Gastroesophageal sphincter (tissue), 4 donors: Measurements from ENCODE around the gene IFNL3. TPM values are rescaled to one million over a fixed set of nuclear protein-coding genes. Genes with fewer than 3 reads are reported as not detected.
"Not testable (repeated sequence)": the region's sequence is repeated elsewhere in the genome, so short reads cannot be mapped to it uniquely, and the experiment has no call there.

Experiments
- ATAC-seq: fragments of 150-250 bp; one replicate; pipeline ENCODE4 v1.9.1; 2016; ENCODE audit warnings: mild to moderate bottlenecking, moderate library complexity
- H3K27ac ChIP-seq, 4 donors: fragments of 200-600 bp; sonication (generic) in 3 of 4; 1 replicate in 3 of 4; 2 replicates in 1 of 4; pipeline ENCODE4 v1.5.1; 2016 to 2019
- H3K27me3 ChIP-seq: fragments of 200-600 bp; sonication (generic); one replicate; pipeline ENCODE4 v1.5.1; 2019
- H3K36me3 ChIP-seq, 2 donors: fragments of 200-600 bp; sonication (generic); one replicate each; pipeline ENCODE4 v1.5.1; 2019; ENCODE audit warnings: control low read depth in 1 of 2
- H3K4me1 ChIP-seq, 3 donors: fragments of 200-600 bp; sonication (generic); 1 replicate in 2 of 3; 2 replicates in 1 of 3; pipeline ENCODE4 v1.5.1; 2016 to 2019; ENCODE audit warnings: control low read depth in 2 of 3
- H3K4me3 ChIP-seq, 2 donors: fragments of 200-600 bp; sonication (generic); one replicate each; pipeline ENCODE4 v1.5.1; 2019; ENCODE audit warnings: mild to moderate bottlenecking in 1 of 2, moderate library complexity in 1 of 2
- H3K9me3 ChIP-seq, 3 donors: fragments of 200-600 bp; sonication (generic); one replicate each; pipeline ENCODE4 v1.5.1; 2017 to 2019; ENCODE audit warnings: control low read depth in 2 of 3
- EP300 ChIP-seq: sonication (generic); formaldehyde crosslinking; IDR thresholded peaks from one replicate; pipeline ENCODE4 v1.6.1; 2017; ENCODE audit warnings: antibody characterized with exemption, mild to moderate bottlenecking
- POLR2A ChIP-seq, 2 donors: fragments of 450-650 bp; IDR thresholded peaks; one replicate each; pipeline ENCODE4 v1.6.1; 2017; ENCODE audit warnings: antibody characterized with exemption in 2 of 2, mild to moderate bottlenecking in 2 of 2, moderate library complexity in 1 of 2
- POLR2AphosphoS5 ChIP-seq: sonication (generic); formaldehyde crosslinking; IDR thresholded peaks from one replicate; pipeline ENCODE4 v1.6.1; 2017; ENCODE audit warnings: antibody characterized with exemption
- WGBS, 2 donors: methylation state at CpG; one replicate each; pipeline ENCODE4 v1.1.5; 2018; ENCODE audit warnings: low coverage in 1 of 2; 5-methylcytosine and 5-hydroxymethylcytosine counted together
- total RNA-seq, 4 donors: library from RNA; depleted of rRNA; stranded (reverse); fragments of >200 nt; gene quantifications; one replicate each; pipeline ENCODE4 v1.1.0, GENCODE V29; 2016
- TF ChIP-seq, protein P1 (sequence below), 4 experiments: fragments of 200-600 bp in 2 of 4; fragments of 450-650 bp in 2 of 4; sonication (generic) in 1 of 4; IDR thresholded peaks; one replicate each; pipeline ENCODE4 v1.5.1; 2017 to 2019; ENCODE audit warnings: antibody characterized with exemption in 4 of 4, mild to moderate bottlenecking in 2 of 4, moderate library complexity in 2 of 4

The IFNL3 gene
- total RNA-seq, 4 donors from 2014 or later = not detected

DNA sequence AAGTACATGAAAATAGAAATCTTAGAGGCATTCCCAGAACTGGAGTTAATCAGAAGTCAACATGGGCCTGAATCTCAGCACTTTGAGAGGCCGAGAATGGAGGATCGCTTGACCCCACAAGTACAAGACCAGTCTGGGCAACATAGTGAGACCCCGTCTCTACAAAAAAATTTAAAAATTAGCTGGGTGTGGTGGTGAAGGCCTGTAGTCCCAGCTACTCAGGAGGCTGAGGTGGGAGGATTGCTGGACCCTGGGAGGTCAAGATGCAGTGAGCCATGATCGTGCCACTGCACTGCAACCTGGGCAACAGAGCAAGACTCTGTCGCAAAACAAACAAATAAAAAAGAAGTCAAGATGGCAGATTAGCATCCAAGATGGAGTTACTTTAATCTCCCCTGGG is 31.9 kb upstream of the IFNL3 start:
- no peak for TF ChIP-seq POLR2A (IDR thresholded peaks at IDR 0.05)
- no peak for TF ChIP-seq EP300
- TF ChIP-seq, protein P1, sequence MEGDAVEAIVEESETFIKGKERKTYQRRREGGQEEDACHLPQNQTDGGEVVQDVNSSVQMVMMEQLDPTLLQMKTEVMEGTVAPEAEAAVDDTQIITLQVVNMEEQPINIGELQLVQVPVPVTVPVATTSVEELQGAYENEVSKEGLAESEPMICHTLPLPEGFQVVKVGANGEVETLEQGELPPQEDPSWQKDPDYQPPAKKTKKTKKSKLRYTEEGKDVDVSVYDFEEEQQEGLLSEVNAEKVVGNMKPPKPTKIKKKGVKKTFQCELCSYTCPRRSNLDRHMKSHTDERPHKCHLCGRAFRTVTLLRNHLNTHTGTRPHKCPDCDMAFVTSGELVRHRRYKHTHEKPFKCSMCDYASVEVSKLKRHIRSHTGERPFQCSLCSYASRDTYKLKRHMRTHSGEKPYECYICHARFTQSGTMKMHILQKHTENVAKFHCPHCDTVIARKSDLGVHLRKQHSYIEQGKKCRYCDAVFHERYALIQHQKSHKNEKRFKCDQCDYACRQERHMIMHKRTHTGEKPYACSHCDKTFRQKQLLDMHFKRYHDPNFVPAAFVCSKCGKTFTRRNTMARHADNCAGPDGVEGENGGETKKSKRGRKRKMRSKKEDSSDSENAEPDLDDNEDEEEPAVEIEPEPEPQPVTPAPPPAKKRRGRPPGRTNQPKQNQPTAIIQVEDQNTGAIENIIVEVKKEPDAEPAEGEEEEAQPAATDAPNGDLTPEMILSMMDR (IDR thresholded peaks at IDR 0.05) = no peak
- no peak for TF ChIP-seq POLR2AphosphoS5
- ATAC-seq = no peak
- no peak overlapping the region for H3K4me3 ChIP-seq
- no peak overlapping the region for H3K27ac ChIP-seq
- 96 to 100% methylated on average over 3 to 4 of the region's 5 CpGs for WGBS, 2 donors
- H3K9me3 ChIP-seq = peaks cover 0 to 9% (median 0%) of the 10 kb centered on the region in 3 donors
- H3K36me3 ChIP-seq = no peaks in the 10 kb centered on the region
- H3K4me1 ChIP-seq = no peaks in the 10 kb centered on the region
- peaks cover 24% of the 10 kb centered on the region for H3K27me3 ChIP-seq

DNA sequence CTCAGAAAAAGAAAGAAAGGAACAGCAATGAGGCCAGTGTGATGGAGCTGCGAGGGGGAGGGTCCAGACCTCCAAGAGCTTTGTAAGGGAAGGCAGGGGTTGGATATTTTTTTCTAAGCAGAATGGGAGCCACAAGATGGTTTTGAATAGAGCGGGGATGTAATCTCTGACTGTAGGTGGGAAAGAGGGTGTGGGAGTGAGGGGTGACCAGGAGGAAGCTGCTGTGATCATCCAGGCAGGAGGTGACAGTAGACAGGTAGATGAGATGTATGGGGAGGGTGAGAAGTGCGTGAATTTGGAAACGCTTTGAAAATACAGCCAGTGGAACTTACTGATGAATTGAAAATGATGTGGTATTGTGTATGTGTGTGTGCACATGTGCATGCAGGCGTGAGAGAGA is 30.8 kb upstream of the IFNL3 start:
- no peaks in the 10 kb centered on the region for H3K9me3 ChIP-seq
- H3K4me3 ChIP-seq = no peak overlapping the region
- ATAC-seq = no peak
- H3K4me1 ChIP-seq = no peaks in the 10 kb centered on the region
- peaks cover 24% of the 10 kb centered on the region for H3K27me3 ChIP-seq
- TF ChIP-seq, protein P1 (IDR thresholded peaks at IDR 0.05) = no peak
- TF ChIP-seq POLR2AphosphoS5 = no peak
- 67 to 77% methylated on average over 5 of the region's 5 CpGs for WGBS, 2 donors
- no peak overlapping the region for H3K27ac ChIP-seq
- H3K36me3 ChIP-seq = no peaks in the 10 kb centered on the region

DNA sequence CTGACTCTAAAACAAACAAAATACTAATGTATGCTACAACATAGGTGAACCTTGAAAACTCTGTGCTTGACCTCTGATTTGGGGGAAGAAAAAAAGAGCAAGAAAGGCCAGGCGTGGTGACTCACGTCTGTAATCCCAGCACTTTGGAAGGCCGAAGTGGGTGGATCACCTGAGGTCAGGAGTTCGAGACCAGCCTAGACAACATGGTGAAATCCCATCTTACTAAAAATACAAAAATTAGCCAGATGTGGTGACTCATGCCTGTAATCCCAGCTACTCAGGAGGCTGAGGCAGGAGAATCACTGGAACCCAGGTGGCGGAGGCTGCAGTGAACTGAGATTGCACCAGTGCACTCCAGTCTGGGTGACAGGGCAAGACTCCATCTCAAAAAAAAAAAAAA is 29.1 kb upstream of the IFNL3 start:
- not testable (repeated sequence) for H3K9me3 ChIP-seq, H3K27ac ChIP-seq, ATAC-seq, H3K36me3 ChIP-seq, H3K4me1 ChIP-seq, H3K4me3 ChIP-seq
- H3K27me3 ChIP-seq = peaks cover 35% of the 10 kb centered on the region
- 69 to 84% methylated on average over 5 of the region's 5 CpGs for WGBS, 2 donors

DNA sequence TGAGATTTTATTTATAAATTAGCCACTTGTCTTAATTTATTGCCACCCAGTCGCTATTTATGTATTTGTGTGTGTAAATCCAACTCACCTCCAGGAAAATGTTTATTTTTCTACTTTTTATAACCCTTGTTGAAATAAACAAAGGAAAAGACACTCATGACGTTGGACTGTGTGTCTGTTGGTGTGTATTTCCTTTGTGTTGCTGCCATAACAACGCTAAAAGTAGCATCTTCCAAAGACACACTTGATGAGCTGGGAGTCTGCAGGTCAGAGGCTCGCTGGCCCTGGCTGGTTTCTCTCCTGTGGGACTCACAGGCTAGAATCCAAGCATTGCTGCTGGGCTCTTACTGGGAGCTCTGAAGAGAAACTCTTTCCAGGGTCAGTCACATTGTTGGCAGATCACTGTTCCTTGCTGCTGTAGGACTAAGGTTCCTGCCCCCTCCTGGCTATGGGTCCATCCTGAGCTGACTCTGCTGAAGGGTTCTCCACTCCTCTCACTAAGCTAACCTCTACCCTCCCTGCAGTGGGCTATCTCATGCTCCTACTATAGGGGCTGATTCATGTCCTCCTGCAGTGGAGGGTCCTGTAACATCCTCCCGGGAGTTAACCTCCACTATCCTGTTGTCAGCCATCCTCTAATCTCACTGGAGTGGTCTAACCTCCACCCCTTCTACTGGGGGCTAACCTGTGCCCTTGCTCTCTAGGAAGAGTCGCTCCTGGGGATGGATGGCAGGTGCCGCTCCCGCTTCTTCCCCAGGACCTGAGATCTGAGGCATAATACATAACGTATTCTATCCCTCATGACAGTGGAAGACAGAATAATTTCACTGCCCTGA is 25.4 kb upstream of the IFNL3 start:
- WGBS, 2 donors = 36 to 56% methylated on average over 3 to 9 of the region's 9 CpGs
- no peak overlapping the region for H3K27ac ChIP-seq
- TF ChIP-seq EP300 (no peak), POLR2A (IDR thresholded peaks at IDR 0.05) (no peak), POLR2AphosphoS5 (no peak)
- TF ChIP-seq, protein P1 (IDR thresholded peaks at IDR 0.05) = no peak
- peaks cover 0 to 4% (median 0%) of the 10 kb centered on the region in 3 donors for H3K4me1 ChIP-seq
- H3K4me3 ChIP-seq = no peak overlapping the region
- peaks cover 41% of the 10 kb centered on the region for H3K27me3 ChIP-seq
- H3K9me3 ChIP-seq = no peaks in the 10 kb centered on the region
- no peak for ATAC-seq
- no peaks in the 10 kb centered on the region for H3K36me3 ChIP-seq

DNA sequence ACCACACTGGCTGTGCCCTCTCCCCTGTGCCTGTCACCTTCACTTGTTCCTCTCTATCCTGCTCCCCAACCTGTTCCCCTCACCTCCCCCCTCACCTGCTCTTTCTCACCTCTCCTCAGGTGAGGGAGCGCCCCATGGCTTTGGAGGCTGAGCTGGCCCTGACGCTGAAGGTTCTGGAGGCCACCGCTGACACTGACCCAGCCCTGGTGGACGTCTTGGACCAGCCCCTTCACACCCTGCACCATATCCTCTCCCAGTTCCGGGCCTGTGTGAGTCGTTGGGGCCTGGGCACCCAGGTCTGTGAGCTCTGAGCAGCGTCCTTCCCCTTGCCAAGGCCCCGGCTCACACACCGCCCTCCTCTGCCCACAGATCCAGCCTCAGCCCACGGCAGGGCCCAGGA is 24.6 kb upstream of the IFNL3 start:
- not testable (repeated sequence) for H3K27ac ChIP-seq, H3K4me3 ChIP-seq, H3K9me3 ChIP-seq, H3K36me3 ChIP-seq, ATAC-seq
- 33 to 67% methylated on average over 1 to 3 of the region's 10 CpGs for whole genome bisulfite sequencing, 2 donors
- H3K27me3 ChIP-seq = peaks cover 50% of the 10 kb centered on the region
- peaks cover 0 to 13% (median 0%) of the 10 kb centered on the region in 3 donors for H3K4me1 ChIP-seq

DNA sequence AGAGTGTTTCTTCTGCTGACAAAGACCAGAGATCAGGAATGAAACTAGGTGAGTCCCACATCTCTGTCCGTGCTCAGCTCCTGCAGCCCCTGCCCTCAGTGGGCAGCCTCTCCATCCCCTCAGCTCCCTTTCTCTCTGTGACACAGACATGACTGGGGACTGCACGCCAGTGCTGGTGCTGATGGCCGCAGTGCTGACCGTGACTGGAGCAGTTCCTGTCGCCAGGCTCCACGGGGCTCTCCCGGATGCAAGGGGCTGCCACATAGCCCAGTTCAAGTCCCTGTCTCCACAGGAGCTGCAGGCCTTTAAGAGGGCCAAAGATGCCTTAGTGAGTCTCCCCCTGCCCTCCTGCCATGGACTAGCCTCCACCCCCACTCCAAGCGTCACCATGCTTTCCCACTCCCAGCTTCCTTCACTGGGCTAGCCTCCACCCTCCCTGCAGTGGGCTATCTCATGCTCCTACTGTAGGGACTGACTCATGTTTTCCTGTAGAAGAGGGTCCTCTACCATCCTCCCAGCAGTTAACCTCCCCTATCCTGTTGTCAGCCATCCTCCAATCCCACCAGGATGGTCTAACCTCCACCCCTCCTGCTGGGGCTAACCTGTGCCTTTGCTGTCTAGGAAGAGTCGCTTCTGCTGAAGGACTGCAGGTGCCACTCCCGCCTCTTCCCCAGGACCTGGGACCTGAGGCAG is 23.9 kb upstream of the IFNL3 start:
- not testable (repeated sequence) for H3K36me3 ChIP-seq, ATAC-seq, H3K9me3 ChIP-seq, H3K27ac ChIP-seq, H3K4me3 ChIP-seq
- WGBS, 2 donors = 67% methylated on average over 1 of the region's 10 CpGs; no CpG with 5 or more reads in 1 of the 2 donors
- H3K4me1 ChIP-seq = peaks cover 0 to 17% (median 0%) of the 10 kb centered on the region in 3 donors
- peaks cover 57% of the 10 kb centered on the region for H3K27me3 ChIP-seq

DNA sequence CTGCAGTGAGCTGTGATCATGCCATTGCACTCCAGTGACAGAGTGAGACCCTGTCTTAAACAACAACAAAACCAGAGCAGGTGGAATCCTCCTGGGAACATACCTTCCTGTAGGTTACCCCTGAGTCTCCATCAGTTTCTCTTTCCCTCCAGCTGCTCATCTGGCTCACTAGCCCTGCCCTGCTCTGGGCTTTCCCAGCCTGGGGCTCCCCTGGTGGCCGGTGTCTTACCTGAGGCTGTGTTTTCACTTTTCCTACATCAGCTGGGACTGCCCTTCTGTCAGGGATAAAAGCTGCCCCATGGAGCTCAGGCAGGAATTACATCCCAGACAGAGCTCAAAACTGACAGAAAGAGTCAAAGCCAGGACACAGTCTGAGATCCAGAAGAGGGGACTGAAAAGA is 23.3 kb upstream of the IFNL3 start, which contains the start of gene IFNL2:
TSS of gene IFNL2 (plus strand) at position 312 of the 400 bp plus-strand sequence. CDS start 173 bp downstream, outside the sequence.
- not testable (repeated sequence) for ATAC-seq, H3K9me3 ChIP-seq, H3K36me3 ChIP-seq, H3K27ac ChIP-seq, H3K4me3 ChIP-seq
- peaks cover 0 to 17% (median 0%) of the 10 kb centered on the region in 3 donors for H3K4me1 ChIP-seq
- no CpG with 5 or more reads among the region's 1 CpG for WGBS, 2 donors
- peaks cover 60% of the 10 kb centered on the region for H3K27me3 ChIP-seq
